ENCODE measurements around the gene SELENOF. TPM values are rescaled to one million over a fixed set of nuclear protein-coding genes. Genes with fewer than 3 reads are reported as not detected.

The SELENOF gene
- total and polyA plus RNA-seq, 2 of the 4 experiments (the other 2 are of a cell fraction) = 60.0 to 153 TPM

GRCh38 chr1:86845514-86845913, 68.4 kb downstream of the SELENOF start:
- H3K4me3 ChIP-seq (ENCODE audit: insufficient read depth, low read depth, low read length) = no peak overlapping the region
- in situ Hi-C loops (cut with MboI; ENCODE audit: low sequenced_read_pairs) = no loop called here
- ATAC-seq (ENCODE audit: low read depth) (no peak), DNase-seq (no peak)
- H3K14ac ChIP-seq (replicated peaks; ENCODE audit: low read depth, low read length) = no peak overlapping the region
- H2BK120ac ChIP-seq (ENCODE audit: low read depth, low read length) = no peak overlapping the region
- no peak overlapping the region for H2AK9ac ChIP-seq (replicated peaks; ENCODE audit: low read depth, low read length, poor library complexity)
- H3K4me1 ChIP-seq (ENCODE audit: control insufficient read depth, insufficient read depth, low read length) = peaks cover 2% of the 10 kb centered on the region; the same call in 1 of the 2 replicates
- H3K9ac ChIP-seq (ENCODE audit: low read depth, low read length) = no peak overlapping the region
- H2BK20ac ChIP-seq (ENCODE audit: low read depth, low read length) = peak overlapping the region; percentile 42; the same call in 1 of the 2 replicates
- H3K27ac ChIP-seq (ENCODE audit: insufficient read depth, low read length) = no peak overlapping the region
- H3K9me3 ChIP-seq (ENCODE audit: control insufficient read depth, insufficient read depth, low read length) = no peaks in the 10 kb centered on the region
- H2AFZ ChIP-seq (replicated peaks; ENCODE audit: low read length, poor library complexity) = no peak overlapping the region
- 100% methylated on average over 1 of the region's 3 CpGs; no CpG with 5 or more reads in 1 of the 2 experiments for WGBS, 2 experiments (ENCODE audit: extremely low coverage in 2 of 2, insufficient read length in 1 of 2)
- H3K27me3 ChIP-seq (ENCODE audit: control insufficient read depth, insufficient read depth, low read length) = no peaks in the 10 kb centered on the region
- dilution Hi-C loops (cut with HindIII; ENCODE audit: low sequenced_read_pairs, unreplicated experiment) = no loop called here
- 0 out of 2 replicates have a peak overlapping the region, but pooled peaks have one; percentile 0 for H4K91ac ChIP-seq (ENCODE audit: insufficient read depth, low read depth, low read length)
- no peak overlapping the region for H4K8ac ChIP-seq (ENCODE audit: low read depth in 2 of 2, low read length in 2 of 2)
- H3K4me2 ChIP-seq (ENCODE audit: low read depth, low read length) = no peak overlapping the region
- H2AK5ac ChIP-seq (ENCODE audit: low read depth, low read length) = peak overlapping the region; percentile 72; the same call in 1 of the 2 replicates
- peak overlapping the region; percentile 74; the same call in 1 of the 2 replicates for H3K18ac ChIP-seq (ENCODE audit: low read depth, low read length)
- TF ChIP-seq BHLHE40 (IDR thresholded peaks at IDR 0.05; ENCODE audit: low read depth, low read length) (no peak), CHD1 (IDR thresholded peaks at IDR 0.05; ENCODE audit: low read depth, low read length) (no peak), FOS (IDR thresholded peaks at IDR 0.05; ENCODE audit: low read depth, low read length) (no peak), CEBPB (IDR thresholded peaks at IDR 0.05; ENCODE audit: low read depth, low read length) (no peak), MXI1 (IDR thresholded peaks at IDR 0.05; ENCODE audit: borderline replicate concordance, low read depth, low read length) (no peak), RFX5 (IDR thresholded peaks at IDR 0.05; ENCODE audit: low read depth, low read length) (no peak), MAFK (IDR thresholded peaks at IDR 0.05; ENCODE audit: low read depth, low read length) (no peak), NFE2L2 (IDR thresholded peaks at IDR 0.05; ENCODE audit: low read depth, low read length) (no peak), MAZ (IDR thresholded peaks at IDR 0.05; ENCODE audit: borderline replicate concordance, low read depth, low read length) (no peak), RCOR1 (IDR thresholded peaks at IDR 0.05; ENCODE audit: insufficient replicate concordance, low read length) (no peak), RAD21 (IDR thresholded peaks at IDR 0.05; ENCODE audit: low read length) (no peak), POLR2A (IDR thresholded peaks at IDR 0.05; ENCODE audit: low read depth, low read length) (no peak), SMC3 (IDR thresholded peaks at IDR 0.05; ENCODE audit: low read depth, low read length) (no peak)
- TF ChIP-seq, protein P1, sequence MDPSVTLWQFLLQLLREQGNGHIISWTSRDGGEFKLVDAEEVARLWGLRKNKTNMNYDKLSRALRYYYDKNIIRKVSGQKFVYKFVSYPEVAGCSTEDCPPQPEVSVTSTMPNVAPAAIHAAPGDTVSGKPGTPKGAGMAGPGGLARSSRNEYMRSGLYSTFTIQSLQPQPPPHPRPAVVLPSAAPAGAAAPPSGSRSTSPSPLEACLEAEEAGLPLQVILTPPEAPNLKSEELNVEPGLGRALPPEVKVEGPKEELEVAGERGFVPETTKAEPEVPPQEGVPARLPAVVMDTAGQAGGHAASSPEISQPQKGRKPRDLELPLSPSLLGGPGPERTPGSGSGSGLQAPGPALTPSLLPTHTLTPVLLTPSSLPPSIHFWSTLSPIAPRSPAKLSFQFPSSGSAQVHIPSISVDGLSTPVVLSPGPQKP (IDR thresholded peaks at IDR 0.05; ENCODE audit: borderline replicate concordance, low read depth, low read length) = no peak
- TF ChIP-seq, protein P2, sequence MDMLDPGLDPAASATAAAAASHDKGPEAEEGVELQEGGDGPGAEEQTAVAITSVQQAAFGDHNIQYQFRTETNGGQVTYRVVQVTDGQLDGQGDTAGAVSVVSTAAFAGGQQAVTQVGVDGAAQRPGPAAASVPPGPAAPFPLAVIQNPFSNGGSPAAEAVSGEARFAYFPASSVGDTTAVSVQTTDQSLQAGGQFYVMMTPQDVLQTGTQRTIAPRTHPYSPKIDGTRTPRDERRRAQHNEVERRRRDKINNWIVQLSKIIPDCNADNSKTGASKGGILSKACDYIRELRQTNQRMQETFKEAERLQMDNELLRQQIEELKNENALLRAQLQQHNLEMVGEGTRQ (IDR thresholded peaks at IDR 0.05; ENCODE audit: low read depth, low read length) = no peak
- TF ChIP-seq, protein P3, sequence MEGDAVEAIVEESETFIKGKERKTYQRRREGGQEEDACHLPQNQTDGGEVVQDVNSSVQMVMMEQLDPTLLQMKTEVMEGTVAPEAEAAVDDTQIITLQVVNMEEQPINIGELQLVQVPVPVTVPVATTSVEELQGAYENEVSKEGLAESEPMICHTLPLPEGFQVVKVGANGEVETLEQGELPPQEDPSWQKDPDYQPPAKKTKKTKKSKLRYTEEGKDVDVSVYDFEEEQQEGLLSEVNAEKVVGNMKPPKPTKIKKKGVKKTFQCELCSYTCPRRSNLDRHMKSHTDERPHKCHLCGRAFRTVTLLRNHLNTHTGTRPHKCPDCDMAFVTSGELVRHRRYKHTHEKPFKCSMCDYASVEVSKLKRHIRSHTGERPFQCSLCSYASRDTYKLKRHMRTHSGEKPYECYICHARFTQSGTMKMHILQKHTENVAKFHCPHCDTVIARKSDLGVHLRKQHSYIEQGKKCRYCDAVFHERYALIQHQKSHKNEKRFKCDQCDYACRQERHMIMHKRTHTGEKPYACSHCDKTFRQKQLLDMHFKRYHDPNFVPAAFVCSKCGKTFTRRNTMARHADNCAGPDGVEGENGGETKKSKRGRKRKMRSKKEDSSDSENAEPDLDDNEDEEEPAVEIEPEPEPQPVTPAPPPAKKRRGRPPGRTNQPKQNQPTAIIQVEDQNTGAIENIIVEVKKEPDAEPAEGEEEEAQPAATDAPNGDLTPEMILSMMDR (conservative IDR thresholded peaks at IDR 0.05; ENCODE audit: low read depth, low read length) = no peak
- H3K79me1 ChIP-seq (ENCODE audit: low read depth in 1 of 2, low read length in 2 of 2) = no peaks in the 10 kb centered on the region
- POLR2A ChIA-PET (ENCODE audit: unreplicated experiment) = no interaction called here
- H3K36me3 ChIP-seq (ENCODE audit: control insufficient read depth, insufficient read depth, low read length) = no peaks in the 10 kb centered on the region
- peaks cover 3% of the 10 kb centered on the region; the same call in 1 of the 2 replicates for H3K9me1 ChIP-seq (ENCODE audit: insufficient read depth, low read length)
- CTCF ChIA-PET = interaction anchor here (0.6 kb wide), 1 partner anchor 65 kb away, joined by 3 read pairs; no protein-coding TSS in a partner anchor
- no peak overlapping the region for H3K56ac ChIP-seq (ENCODE audit: extremely low read depth, insufficient read depth, low read length)
- H3K4ac ChIP-seq (ENCODE audit: low read depth, low read length) = no peak overlapping the region
- no peaks in the 10 kb centered on the region for H4K20me1 ChIP-seq (ENCODE audit: insufficient read depth, low read length)
- no peak overlapping the region for H3K23ac ChIP-seq (ENCODE audit: low read depth, low read length)
- no peak overlapping the region for H2BK5ac ChIP-seq (ENCODE audit: low read depth, low read length, poor library complexity, severe bottlenecking)
- no peak overlapping the region; the same call in 1 of the 2 replicates for H4K5ac ChIP-seq (ENCODE audit: low read depth, low read length)
- no peak overlapping the region; the same call in 1 of the 3 replicates for H2BK15ac ChIP-seq (ENCODE audit: low read depth, low read length)
- intact Hi-C loops (cut with micrococcal nuclease) = no loop called here
- BruUV-seq (replicated peaks) = no TSS peak

Data from IMR-90 (cell line).